GM12874 (cell line): ENCODE results near the gene PPP1R13L.

Experiments
- TF ChIP-seq, protein P1 (sequence below): IDR thresholded peaks from 2 replicates; pipeline ENCODE4 v1.5.1; 2011; ENCODE audit warnings: low read depth, mild to moderate bottlenecking, control low read depth, low read length, moderate library complexity; ENCODE audit not compliant: insufficient read depth

PPP1R13L gene

DNA sequence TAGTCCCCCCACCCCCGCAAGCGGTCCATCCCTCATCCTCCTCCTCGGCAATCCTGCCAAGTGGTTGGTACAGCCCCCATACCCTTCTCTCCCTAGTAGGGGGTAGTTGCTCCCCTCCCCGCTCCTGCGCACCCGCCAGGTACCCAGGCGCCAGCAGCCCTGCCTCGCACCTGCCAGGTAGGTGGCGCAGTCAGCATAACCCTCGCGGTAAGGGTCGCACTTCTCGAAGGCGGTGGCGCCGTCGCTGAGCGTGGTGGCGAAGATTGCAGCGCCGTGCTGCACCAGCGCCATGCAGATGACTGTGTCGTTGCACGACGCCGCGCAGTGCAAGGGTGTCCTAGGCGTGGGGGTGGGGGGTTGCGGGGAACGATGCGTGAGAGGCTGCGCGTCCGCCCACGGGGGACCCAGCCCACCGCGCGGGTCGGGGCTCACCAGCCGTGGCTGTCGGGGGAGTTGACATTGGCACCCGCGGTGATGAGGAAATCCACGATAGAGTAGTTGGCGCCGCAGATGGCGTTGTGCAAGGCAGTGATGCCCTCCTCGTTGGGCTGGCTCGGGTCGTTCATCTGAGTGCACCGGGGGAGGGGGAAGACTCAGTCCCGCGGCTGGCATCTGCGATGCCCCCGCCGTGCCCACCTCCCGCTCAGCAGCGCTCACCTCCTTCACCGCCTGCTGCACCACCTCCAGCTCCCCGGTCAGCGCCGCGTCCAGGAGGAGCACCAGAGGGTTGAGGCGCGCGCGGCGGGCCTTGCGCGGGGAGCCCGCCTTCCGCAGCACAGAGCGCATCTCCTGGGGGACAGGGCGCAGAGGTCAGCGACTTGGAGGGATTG is 19.3 kb downstream of the PPP1R13L start:
- TF ChIP-seq, protein P1, sequence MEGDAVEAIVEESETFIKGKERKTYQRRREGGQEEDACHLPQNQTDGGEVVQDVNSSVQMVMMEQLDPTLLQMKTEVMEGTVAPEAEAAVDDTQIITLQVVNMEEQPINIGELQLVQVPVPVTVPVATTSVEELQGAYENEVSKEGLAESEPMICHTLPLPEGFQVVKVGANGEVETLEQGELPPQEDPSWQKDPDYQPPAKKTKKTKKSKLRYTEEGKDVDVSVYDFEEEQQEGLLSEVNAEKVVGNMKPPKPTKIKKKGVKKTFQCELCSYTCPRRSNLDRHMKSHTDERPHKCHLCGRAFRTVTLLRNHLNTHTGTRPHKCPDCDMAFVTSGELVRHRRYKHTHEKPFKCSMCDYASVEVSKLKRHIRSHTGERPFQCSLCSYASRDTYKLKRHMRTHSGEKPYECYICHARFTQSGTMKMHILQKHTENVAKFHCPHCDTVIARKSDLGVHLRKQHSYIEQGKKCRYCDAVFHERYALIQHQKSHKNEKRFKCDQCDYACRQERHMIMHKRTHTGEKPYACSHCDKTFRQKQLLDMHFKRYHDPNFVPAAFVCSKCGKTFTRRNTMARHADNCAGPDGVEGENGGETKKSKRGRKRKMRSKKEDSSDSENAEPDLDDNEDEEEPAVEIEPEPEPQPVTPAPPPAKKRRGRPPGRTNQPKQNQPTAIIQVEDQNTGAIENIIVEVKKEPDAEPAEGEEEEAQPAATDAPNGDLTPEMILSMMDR: no peak

DNA sequence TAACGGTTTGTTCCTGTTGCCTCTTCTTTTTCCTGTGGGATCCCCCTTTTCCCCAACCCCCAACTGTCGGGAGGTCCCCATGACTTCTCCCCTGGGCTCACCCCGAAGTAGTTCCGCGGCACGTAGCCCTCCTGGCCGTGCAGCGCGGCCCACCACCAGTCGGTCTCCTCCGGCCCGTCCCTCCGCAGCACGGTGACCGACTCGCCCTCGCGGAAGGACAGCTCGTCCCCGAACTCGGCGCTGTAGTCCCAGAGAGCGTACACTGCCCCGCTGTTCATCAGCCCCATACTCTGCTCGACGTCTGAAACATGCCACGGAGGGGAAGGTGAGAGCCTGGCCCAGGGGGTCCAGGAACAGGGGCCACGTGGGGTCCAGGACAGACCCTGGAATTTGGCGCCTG is 22.4 kb downstream of the PPP1R13L start:
- TF ChIP-seq, protein P1: no peak

DNA sequence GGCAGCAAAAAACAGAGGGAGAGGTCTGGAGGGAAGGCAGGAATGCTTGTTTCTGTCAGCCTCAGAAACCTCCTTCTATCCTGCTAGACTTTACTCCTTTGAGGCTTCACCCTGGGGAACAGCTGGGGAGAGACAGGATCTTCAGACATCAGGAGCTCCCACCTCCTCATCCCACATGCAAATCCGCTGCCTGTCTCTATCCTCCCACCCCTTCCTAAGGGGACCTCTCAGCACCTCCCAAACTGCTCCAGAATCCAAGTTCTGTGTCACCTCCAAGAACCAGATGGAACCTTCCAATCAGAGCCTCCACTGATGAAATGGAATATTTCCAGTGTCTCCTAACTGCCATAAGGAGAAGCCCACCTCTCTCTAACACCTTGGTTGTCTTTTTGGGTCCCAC is 24.8 kb downstream of the PPP1R13L start:
- TF ChIP-seq, protein P1: no peak

DNA sequence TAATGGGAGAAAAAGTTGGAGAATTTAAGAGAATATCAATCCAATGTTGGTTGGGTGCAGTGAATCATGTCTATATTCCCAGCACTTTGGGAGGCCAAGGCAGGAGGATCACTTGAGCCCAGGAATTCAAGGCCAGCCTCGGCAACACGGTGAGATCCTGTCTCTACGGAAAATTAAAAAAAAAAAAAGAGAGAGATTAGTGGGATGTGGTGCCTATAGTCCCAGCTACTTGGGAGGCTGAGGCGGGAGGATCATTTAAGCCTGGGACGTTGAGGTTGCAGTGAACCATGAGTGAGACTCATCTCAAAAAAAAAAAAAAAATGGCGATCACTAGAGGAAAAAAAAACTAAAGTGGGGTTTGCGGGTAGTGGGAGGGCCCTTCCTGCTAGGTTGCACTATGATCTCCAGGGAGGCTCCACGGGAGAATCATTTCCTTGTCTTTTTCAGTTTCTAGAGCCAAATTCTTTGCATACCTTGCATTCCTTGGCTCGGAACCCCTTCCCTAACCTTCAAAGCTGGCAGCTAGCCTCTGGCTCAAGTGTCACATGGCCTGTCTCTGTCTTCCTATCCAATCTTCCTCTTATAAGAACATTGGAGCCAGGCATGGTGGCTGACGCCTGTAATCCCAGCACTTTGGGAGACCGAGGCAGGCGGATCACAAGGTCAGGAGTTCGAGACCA is 28.7 kb downstream of the PPP1R13L start:
- TF ChIP-seq, protein P1: no peak

DNA sequence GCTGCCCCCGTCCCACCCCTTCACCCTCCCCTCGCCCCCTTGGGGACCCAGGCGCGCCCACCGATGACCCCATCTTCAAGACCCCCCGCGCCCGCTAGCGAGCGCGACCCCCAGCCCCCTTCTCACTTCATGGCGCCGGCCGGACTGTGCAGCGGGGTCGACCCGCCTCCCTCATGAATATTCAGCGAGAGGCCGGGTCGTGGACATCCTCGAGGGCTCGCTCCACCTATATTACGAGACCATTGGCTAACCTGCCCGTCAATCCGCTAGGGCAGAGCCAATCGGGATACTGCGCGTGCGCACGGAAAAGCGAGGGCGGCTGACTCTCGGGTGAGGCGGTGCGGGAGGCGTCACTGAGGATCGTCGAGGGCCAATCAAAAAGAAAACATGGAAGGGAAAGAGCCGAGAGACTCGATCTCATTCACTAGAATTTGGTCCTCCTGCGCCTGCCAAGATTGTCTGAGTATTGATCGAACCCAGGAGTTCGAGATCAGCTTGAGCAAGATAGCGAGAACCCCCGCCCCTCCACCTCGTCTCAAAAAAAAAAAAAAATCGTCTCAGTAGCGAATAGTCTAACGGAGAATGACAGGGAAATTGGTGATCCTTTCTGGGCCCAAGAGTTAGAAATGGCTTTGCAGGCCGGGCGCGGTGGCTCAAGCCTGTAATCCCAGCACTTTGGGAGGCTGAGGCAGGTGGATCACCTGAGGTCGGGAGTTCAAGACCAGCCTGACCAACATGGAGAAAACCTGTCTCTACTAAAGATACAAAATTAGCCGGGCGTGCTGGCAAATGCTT is 34.3 kb downstream of the PPP1R13L start, which contains the start of gene ERCC2:
TSS of gene ERCC2 (minus strand) at position 164 of the 795 bp plus-strand sequence. CDS start at position 131, 33 bp downstream.
- TF ChIP-seq, protein P1: no peak

DNA sequence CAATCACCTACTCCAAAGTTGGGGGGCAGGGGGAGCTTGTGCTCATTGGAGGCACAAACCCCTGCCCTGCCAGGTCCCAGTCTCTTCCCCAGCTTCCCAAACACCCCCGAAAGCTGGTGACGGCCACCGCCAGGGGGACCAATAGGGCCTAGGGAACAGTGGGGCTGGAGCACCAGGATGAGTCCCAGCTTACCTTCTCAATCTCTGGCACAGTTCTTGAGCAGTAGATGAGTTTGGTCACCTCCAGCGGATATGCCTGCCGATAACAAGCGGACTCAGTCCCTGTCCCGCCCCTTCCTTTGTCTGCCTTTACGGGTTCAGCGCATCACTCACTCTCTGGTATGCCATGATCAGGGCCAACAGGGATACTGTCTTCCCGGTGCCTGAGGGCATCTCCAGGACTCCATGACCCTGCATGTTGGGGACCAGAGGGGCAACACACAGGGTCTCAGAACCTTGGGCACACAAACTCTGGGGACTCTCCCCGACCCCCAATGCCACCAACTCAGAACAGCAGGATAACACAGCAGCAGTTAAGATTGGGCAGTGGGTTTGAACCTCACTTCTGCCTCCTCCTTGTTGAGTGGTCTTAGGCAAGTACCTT is 36.0 kb downstream of the PPP1R13L start:
- TF ChIP-seq, protein P1: no peak
